HCT116 (cell line): ENCODE data around the gene NRP1. TPM values are rescaled to one million over a fixed set of nuclear protein-coding genes. Genes with fewer than 3 reads are reported as not detected.

Experiments used
- ATAC-seq: fragments of 200-7000 bp; cut with Tn5 transposase; 2 replicates; pipeline ENCODE4 v1.9.1; 2020; ENCODE audit warnings: mild to moderate bottlenecking, moderate library complexity
- BruUV-seq: library from RNA; stranded (reverse); fragments of 400-500 nt; replicated peaks from 2 replicates; lab custom pipeline; 2021; lab: Mats Ljungman, UMichigan
- CTCF ChIA-PET: fragments of 300-600 bp; sonication (Branson Sonifier 250); formaldehyde crosslinking; loops from one replicate; lab custom pipeline; 2021; ENCODE audit warnings: antibody characterized with exemption; lab: Charles Lee
- POLR2A ChIA-PET: fragments of 300-600, 350-600 bp; sonication (Branson Sonifier 250); formaldehyde crosslinking; loops from one replicate; lab custom pipeline; 2021; ENCODE audit warnings: antibody characterized with exemption; lab: Charles Lee
- RAD21 ChIA-PET, 2 experiments: fragments of 300-600 bp; sonication (Branson Sonifier 250); formaldehyde crosslinking; loops; one replicate each; lab custom pipeline; 2023; ENCODE audit warnings: low total read pairs in 2 of 2; ENCODE audit not compliant: uncharacterized antibody in 2 of 2, unreplicated experiment in 2 of 2, low non-redundant PET in 1 of 2; lab: Charles Lee
- DNase-seq: peaks from one replicate; pipeline ENCODE4 v3.0.0-alpha.2; 2010; ENCODE audit warnings: low read depth, low spot score
- H2AFZ ChIP-seq: fragments of 200-600 bp; shearing (Covaris generic), sonication (generic); 2 replicates; pipeline ENCODE4 v1.6.1; 2017; ENCODE audit warnings: low read depth, mixed run types, mixed read lengths, antibody characterized with exemption, low read length; ENCODE audit not compliant: poor library complexity, severe bottlenecking
- H3K27ac ChIP-seq: 2 replicates; pipeline ENCODE4 v1.5.1; 2012; ENCODE audit warnings: low read depth, low read length
- H3K27me3 ChIP-seq: fragments of 200-600 bp; sonication (generic); 2 replicates; pipeline ENCODE4 v1.6.1; 2016; ENCODE audit warnings: mixed run types, low read length, mixed read lengths; ENCODE audit not compliant: insufficient read depth
- H3K36me3 ChIP-seq, 2 experiments: fragments of 200-500 bp in 1 of 2; fragments of 200-600 bp in 1 of 2; sonication (Bioruptor generic) in 1 of 2; sonication (generic) in 1 of 2; 2 replicates each; pipeline versions ENCODE4 v1.5.1 to v1.6.1; 2014 to 2016; ENCODE audit warnings: low read length in 2 of 2, inconsistent platforms in 1 of 2, mixed read lengths in 1 of 2, mixed run types in 1 of 2; ENCODE audit not compliant: insufficient read depth in 2 of 2, control insufficient read depth in 1 of 2
- H3K4me1 ChIP-seq, 2 experiments: fragments of 200-600 bp in 1 of 2; sonication (generic) in 1 of 2; 2 replicates each; pipeline versions ENCODE4 v1.5.1 to v1.6.1; 2012 to 2017; ENCODE audit warnings: low read length in 2 of 2, inconsistent platforms in 1 of 2, mild to moderate bottlenecking in 1 of 2, mixed read lengths in 1 of 2, mixed run types in 1 of 2, moderate library complexity in 1 of 2; ENCODE audit not compliant: insufficient read depth in 2 of 2, control insufficient read depth in 1 of 2
- H3K4me2 ChIP-seq: fragments of 200-600 bp; sonication (generic); 2 replicates; pipeline ENCODE4 v1.6.1; 2017; ENCODE audit warnings: mixed run types, low read length, mixed read lengths
- H3K4me3 ChIP-seq, 2 experiments: fragments of 200-600 bp in 1 of 2; sonication (generic) in 1 of 2; replicated peaks in 1 of 2; 2 replicates each; pipeline ENCODE4 v1.5.1; 2011 to 2016; ENCODE audit warnings: low read length in 2 of 2, control low read depth in 1 of 2, low read depth in 1 of 2, mild to moderate bottlenecking in 1 of 2, mixed read lengths in 1 of 2, mixed run types in 1 of 2
- H3K79me2 ChIP-seq: fragments of 200-600 bp; sonication (generic); 2 replicates; pipeline ENCODE4 v1.6.1; 2017; ENCODE audit warnings: mild to moderate bottlenecking, mixed run types, low read length, moderate library complexity, mixed read lengths; ENCODE audit not compliant: insufficient read depth
- H3K9ac ChIP-seq: fragments of 200-600 bp; sonication (generic); 2 replicates; pipeline ENCODE4 v1.6.1; 2016; ENCODE audit warnings: low read length, mixed read lengths
- H3K9me2 ChIP-seq: fragments of 200-600 bp; sonication (generic), shearing (Covaris generic); 2 replicates; pipeline ENCODE4 v1.6.1; 2017; ENCODE audit warnings: mixed run types, mild to moderate bottlenecking, moderate library complexity; ENCODE audit not compliant: insufficient read depth
- H3K9me3 ChIP-seq, 2 experiments: fragments of 200-500 bp in 1 of 2; fragments of 200-600 bp in 1 of 2; sonication (Bioruptor generic) in 1 of 2; sonication (generic) in 1 of 2; 2 replicates each; pipeline ENCODE4 v1.6.1; 2014 to 2017; ENCODE audit warnings: low read length in 2 of 2, mixed read lengths in 2 of 2, inconsistent platforms in 1 of 2, low read depth in 1 of 2, mild to moderate bottlenecking in 1 of 2, mixed run types in 1 of 2, moderate library complexity in 1 of 2; ENCODE audit not compliant: control insufficient read depth in 1 of 2, insufficient read depth in 1 of 2
- H4K20me1 ChIP-seq: fragments of 200-600 bp; sonication (generic), shearing (Covaris generic); 2 replicates; pipeline ENCODE4 v1.6.1; 2017; ENCODE audit warnings: mixed run types, mild to moderate bottlenecking, moderate library complexity; ENCODE audit not compliant: insufficient read depth
- CBX3 ChIP-seq: IDR thresholded peaks from 2 replicates; pipeline ENCODE4 v1.6.1; 2012; ENCODE audit warnings: low read depth
- CTCF ChIP-seq, 3 experiments: fragments of 200-600 bp in 1 of 3; sonication (generic) in 1 of 3; IDR thresholded peaks in 2 of 3; conservative IDR thresholded peaks in 1 of 3; 2 replicates each; pipeline ENCODE4 v1.5.1; 2012 to 2017; ENCODE audit warnings: low read depth in 2 of 3, low read length in 2 of 3, antibody characterized with exemption in 1 of 3, borderline replicate concordance in 1 of 3, control low read depth in 1 of 3, mild to moderate bottlenecking in 1 of 3, mixed read lengths in 1 of 3, mixed run types in 1 of 3, moderate library complexity in 1 of 3; ENCODE audit not compliant: insufficient read depth in 1 of 3
- EGR1 ChIP-seq: IDR thresholded peaks from 2 replicates; pipeline ENCODE4 v1.6.1; 2012; ENCODE audit warnings: low read depth
- EZH2 ChIP-seq: fragments of 200-600 bp; sonication (generic); IDR thresholded peaks from 2 replicates; pipeline ENCODE4 v1.6.1; 2017; ENCODE audit warnings: antibody characterized with exemption, mixed run types
- EZH2phosphoT487 ChIP-seq: fragments of 200-600 bp; IDR thresholded peaks from 2 replicates; pipeline ENCODE4 v1.6.1; 2018; ENCODE audit warnings: antibody characterized with exemption, borderline replicate concordance
- FOSL1 ChIP-seq: IDR thresholded peaks from 2 replicates; pipeline ENCODE4 v1.6.1; 2012; ENCODE audit warnings: low read depth
- MAX ChIP-seq: IDR thresholded peaks from 2 replicates; pipeline ENCODE4 v1.6.1; 2012
- POLR2A ChIP-seq: IDR thresholded peaks from 2 replicates; pipeline ENCODE4 v1.7.0; 2011; ENCODE audit warnings: borderline replicate concordance; ENCODE audit not compliant: insufficient read depth, insufficient read length; ENCODE audit errors: extremely low read depth
- RAD21 ChIP-seq: IDR thresholded peaks from 2 replicates; pipeline ENCODE4 v1.6.1; 2012; ENCODE audit warnings: low read depth, mild to moderate bottlenecking
- REST ChIP-seq: IDR thresholded peaks from 2 replicates; pipeline ENCODE4 v1.6.1; 2012; ENCODE audit warnings: low read depth
- SIN3A ChIP-seq: IDR thresholded peaks from 2 replicates; pipeline ENCODE4 v1.6.1; 2012; ENCODE audit warnings: low read depth
- SP1 ChIP-seq: IDR thresholded peaks from 2 replicates; pipeline ENCODE4 v1.6.1; 2012; ENCODE audit warnings: low read depth
- ZNF274 ChIP-seq: fragments of 200-500 bp; sonication (Bioruptor generic); IDR thresholded peaks from 2 replicates; pipeline ENCODE4 v1.6.1; 2014; ENCODE audit warnings: mild to moderate bottlenecking, low read depth, low read length, inconsistent platforms
- intact Hi-C: fragments of 100-400 bp; cut with micrococcal nuclease; formaldehyde crosslinking; loops from 2 replicates; pipeline ENCODE4 v1.10.0; 2022
- total RNA-seq: library from RNA; stranded (reverse); gene quantifications from one replicate; pipeline ENCODE4 v1.2.1, GENCODE V29; 2021; ENCODE audit not compliant: unreplicated experiment

NRP1 gene
- total RNA-seq, 1 experiment from 2014 or later: 3.8 TPM

- intact Hi-C loops: no loop called here
- no peaks in the 10 kb centered on the region for H3K36me3 ChIP-seq
- H3K4me1 ChIP-seq: peaks cover 10 to 22% of the 10 kb centered on the region in 2 experiments
- H3K27me3 ChIP-seq: no peaks in the 10 kb centered on the region
- H3K4me3 ChIP-seq: no peak overlapping the region
- BruUV-seq: no TSS peak
- no peak for DNase-seq
- H3K9me2 ChIP-seq: no peaks in the 10 kb centered on the region
- RAD21 ChIA-PET: no interaction called here
- CTCF ChIA-PET: no interaction called here
- TF ChIP-seq SP1: no peak
- TF ChIP-seq POLR2A: no peak
- no peak for TF ChIP-seq EGR1
- TF ChIP-seq CTCF (IDR thresholded peaks at IDR 0.05 in 2 of 3, conservative IDR thresholded peaks at IDR 0.05 in 1 of 3; ENCODE audit: borderline replicate concordance in 1 of 3, insufficient read depth in 1 of 3, low read depth in 2 of 3, low read length in 2 of 3): no peak
- no peak for TF ChIP-seq REST
- TF ChIP-seq FOSL1: no peak
- TF ChIP-seq ZNF274: no peak
- TF ChIP-seq EZH2phosphoT487: no peak
- no peak for TF ChIP-seq SIN3A
- TF ChIP-seq MAX: no peak
- no peak for TF ChIP-seq EZH2
- no peak for TF ChIP-seq RAD21
- TF ChIP-seq CBX3: no peak
- TF ChIP-seq, all 23 proteins: peak for 0
- no peak overlapping the region for H3K9ac ChIP-seq
- H4K20me1 ChIP-seq: no peaks in the 10 kb centered on the region
- no peak overlapping the region for H3K4me2 ChIP-seq
- POLR2A ChIA-PET: no interaction called here
- no peak overlapping the region for H2AFZ ChIP-seq
- no peaks in the 10 kb centered on the region for H3K79me2 ChIP-seq
- H3K9me3 ChIP-seq: no peaks in the 10 kb centered on the region
- no peak for ATAC-seq
- H3K27ac ChIP-seq: no peak overlapping the region
Measured at GRCh38 chr10:33234831-33235237, 99.6 kb downstream of the NRP1 start.
